GM12864 (cell line): ENCODE data around the gene BRD2.

Experiments used
- DNase-seq: peaks from one replicate; pipeline ENCODE4 v3.0.0-alpha.2; 2011; ENCODE audit warnings: low read depth
- H3K4me3 ChIP-seq: 2 replicates; pipeline ENCODE4 v1.5.1; 2011; ENCODE audit warnings: mild to moderate bottlenecking, low read depth, low read length, control low read depth
- CTCF ChIP-seq: IDR thresholded peaks from 2 replicates; pipeline ENCODE4 v1.5.1; 2011; ENCODE audit warnings: low read depth, mild to moderate bottlenecking, moderate library complexity, low read length, control low read depth, inconsistent platforms; ENCODE audit errors: missing control alignments

Gene BRD2

GRCh38 chr6:33010356-33010755 lies 42.0 kb downstream of the BRD2 start:
- TF ChIP-seq CTCF, result no peak
- DNase-seq, result no peak
- H3K4me3 ChIP-seq, result no peak overlapping the region

- no peak overlapping the region for H3K4me3 ChIP-seq
- TF ChIP-seq CTCF, result no peak
- DNase-seq, result no peak
These were observed 45.2 kb downstream of the BRD2 start for GRCh38 chr6:33013608-33014007.

- peak; percentile 60 for TF ChIP-seq CTCF
- peak; percentile 76 for DNase-seq
These were observed 46.6 kb downstream of the BRD2 start for GRCh38 chr6:33014841-33015634.

GRCh38 chr6:33015798-33016197 lies 47.4 kb downstream of the BRD2 start:
- TF ChIP-seq CTCF, result no peak
- H3K4me3 ChIP-seq, result no peak overlapping the region
- DNase-seq, result no peak

More at GRCh38 chr6:33014841-33015634, 46.6 kb downstream of the BRD2 start:
- H3K4me3 ChIP-seq, result no peak overlapping the region

- DNase-seq, result no peak
- TF ChIP-seq CTCF, result no peak
- no peak overlapping the region for H3K4me3 ChIP-seq
These were observed 48.6 kb downstream of the BRD2 start for GRCh38 chr6:33017018-33017417.

GRCh38 chr6:33017694-33018353 lies 49.4 kb downstream of the BRD2 start:
- H3K4me3 ChIP-seq, result no peak overlapping the region
- no peak for TF ChIP-seq CTCF
- no peak for DNase-seq
